Muscle layer of colon (tissue), 2 donors: ENCODE measurements around the gene ATOX1.
"Not testable (repeated sequence)": the region's sequence is repeated elsewhere in the genome, so short reads cannot be mapped to it uniquely, and the experiment has no call there.

ENCODE experiments used
- H3K27ac ChIP-seq: one replicate; pipeline ENCODE4 v1.7.0; 2013; ENCODE audit warnings: low read depth, mild to moderate bottlenecking, low read length, moderate library complexity
- H3K27me3 ChIP-seq, 2 donors: one replicate each; pipeline ENCODE4 v1.7.0; 2013; ENCODE audit warnings: low read length in 2 of 2, mild to moderate bottlenecking in 2 of 2; ENCODE audit not compliant: insufficient read depth in 2 of 2, control insufficient read depth in 1 of 2
- H3K36me3 ChIP-seq: one replicate; pipeline ENCODE4 v1.7.0; 2013; ENCODE audit warnings: mild to moderate bottlenecking, low read length; ENCODE audit not compliant: insufficient read depth
- H3K4me1 ChIP-seq: one replicate; pipeline ENCODE4 v1.7.0; 2013; ENCODE audit warnings: mild to moderate bottlenecking, low read length; ENCODE audit not compliant: insufficient read depth
- H3K4me3 ChIP-seq, 2 donors: one replicate each; pipeline ENCODE4 v1.7.0; 2013; ENCODE audit warnings: low read length in 2 of 2, low read depth in 1 of 2, mild to moderate bottlenecking in 1 of 2, moderate library complexity in 1 of 2
- H3K9ac ChIP-seq: one replicate; pipeline ENCODE4 v1.7.0; 2013; ENCODE audit warnings: low read length
- H3K9me3 ChIP-seq: one replicate; pipeline ENCODE4 v1.7.0; 2013; ENCODE audit warnings: mild to moderate bottlenecking, low read length
- donor health status: abdominal sarcoma.
- donor health status: Adenocarcinoma of cecum.

ATOX1 gene

GRCh38 chr5:151758430-151759241 is at the start of gene ATOX1:
TSS of gene ATOX1 (minus strand) at chr5:151758631. CDS start at chr5:151758551, 80 bp downstream.
- Histone ChIP-seq H3K4me3 (peak within 1 kb of the TSS; percentile 75 to 92), H3K27me3 (no peaks in the 10 kb centered on the region), H3K36me3 (no peaks in the 10 kb centered on the region), H3K4me1 (peaks cover 21% of the 10 kb centered on the region), H3K9ac (peak within 1 kb of the TSS; percentile 91), H3K27ac (peak within 1 kb of the TSS; percentile 87), H3K9me3 (no peaks in the 10 kb centered on the region)

- Histone ChIP-seq H3K9me3 (no peaks in the 10 kb centered on the region), H3K4me3 (no peak overlapping the region), H3K36me3 (peaks cover 37% of the 10 kb centered on the region), H3K27me3 (no peaks in the 10 kb centered on the region), H3K4me1 (no peaks in the 10 kb centered on the region), H3K9ac (no peak overlapping the region), H3K27ac (no peak overlapping the region)
These were observed 47.2 kb upstream of the ATOX1 start for GRCh38 chr5:151805414-151806223.

GRCh38 chr5:151800532-151800931 is 42.1 kb upstream of the ATOX1 start:
- no peaks in the 10 kb centered on the region for H3K9me3 ChIP-seq
- H3K27me3 ChIP-seq: no peaks in the 10 kb centered on the region
- no peak overlapping the region for H3K27ac ChIP-seq
- H3K9ac ChIP-seq: no peak overlapping the region
- H3K4me3 ChIP-seq: no peak overlapping the region
- H3K4me1 ChIP-seq: no peaks in the 10 kb centered on the region
- peaks cover 58% of the 10 kb centered on the region for H3K36me3 ChIP-seq

GRCh38 chr5:151799407-151799806 is 41.0 kb upstream of the ATOX1 start:
- no peak overlapping the region for H3K4me3 ChIP-seq
- no peaks in the 10 kb centered on the region for H3K27me3 ChIP-seq
- H3K36me3 ChIP-seq: peaks cover 66% of the 10 kb centered on the region
- H3K4me1 ChIP-seq: no peaks in the 10 kb centered on the region
- H3K9ac ChIP-seq: no peak overlapping the region
- H3K27ac ChIP-seq: no peak overlapping the region
- H3K9me3 ChIP-seq: no peaks in the 10 kb centered on the region

- Histone ChIP-seq H3K4me1 (no peaks in the 10 kb centered on the region), H3K36me3 (peaks cover 66% of the 10 kb centered on the region), H3K9me3 (no peaks in the 10 kb centered on the region), H3K27me3 (no peaks in the 10 kb centered on the region), H3K27ac (no peak overlapping the region), H3K9ac (no peak overlapping the region), H3K4me3 (no peak overlapping the region)
These were observed 40.2 kb upstream of the ATOX1 start for GRCh38 chr5:151798674-151799073.

GRCh38 chr5:151795426-151795825 is 37.0 kb upstream of the ATOX1 start:
- Histone ChIP-seq H3K4me3 (no peak overlapping the region), H3K27ac (no peak overlapping the region), H3K36me3 (peaks cover 69% of the 10 kb centered on the region), H3K27me3 (no peaks in the 10 kb centered on the region), H3K4me1 (no peaks in the 10 kb centered on the region), H3K9ac (no peak overlapping the region), H3K9me3 (no peaks in the 10 kb centered on the region)

- Histone ChIP-seq H3K36me3 (peaks cover 49% of the 10 kb centered on the region), H3K4me3 (no peak overlapping the region), H3K9ac (no peak overlapping the region)
These were observed 34.9 kb upstream of the ATOX1 start for GRCh38 chr5:151793358-151793757.

GRCh38 chr5:151787817-151788216 is 29.4 kb upstream of the ATOX1 start:
- no peaks in the 10 kb centered on the region for H3K9me3 ChIP-seq
- peaks cover 19% of the 10 kb centered on the region for H3K36me3 ChIP-seq
- no peak overlapping the region for H3K9ac ChIP-seq
- no peak overlapping the region for H3K27ac ChIP-seq
- peaks cover 8% of the 10 kb centered on the region for H3K4me1 ChIP-seq
- no peaks in the 10 kb centered on the region for H3K27me3 ChIP-seq
- no peak overlapping the region for H3K4me3 ChIP-seq

More at GRCh38 chr5:151793358-151793757, 34.9 kb upstream of the ATOX1 start:
- H3K9me3 ChIP-seq: no peaks in the 10 kb centered on the region
- no peaks in the 10 kb centered on the region for H3K4me1 ChIP-seq
- no peak overlapping the region for H3K27ac ChIP-seq
- no peaks in the 10 kb centered on the region for H3K27me3 ChIP-seq

GRCh38 chr5:151786468-151786867 is 28.0 kb upstream of the ATOX1 start:
- Histone ChIP-seq H3K27ac (no peak overlapping the region), H3K9me3 (no peaks in the 10 kb centered on the region), H3K36me3 (peaks cover 8% of the 10 kb centered on the region), H3K9ac (no peak overlapping the region), H3K27me3 (no peaks in the 10 kb centered on the region), H3K4me1 (peaks cover 16% of the 10 kb centered on the region), H3K4me3 (no peak overlapping the region)

GRCh38 chr5:151784141-151784540 is 25.7 kb upstream of the ATOX1 start:
- H3K27me3 ChIP-seq: no peaks in the 10 kb centered on the region
- H3K36me3 ChIP-seq: no peaks in the 10 kb centered on the region
- H3K4me1 ChIP-seq: peaks cover 29% of the 10 kb centered on the region
- H3K27ac ChIP-seq: no peak overlapping the region
- no peak overlapping the region for H3K4me3 ChIP-seq
- H3K9ac ChIP-seq: no peak overlapping the region
- no peaks in the 10 kb centered on the region for H3K9me3 ChIP-seq

GRCh38 chr5:151783664-151784063 is 25.2 kb upstream of the ATOX1 start:
- not testable (repeated sequence) for H3K9ac ChIP-seq, H3K36me3 ChIP-seq, H3K4me3 ChIP-seq, H3K27me3 ChIP-seq, H3K27ac ChIP-seq, H3K9me3 ChIP-seq
- H3K4me1 ChIP-seq: peaks cover 31% of the 10 kb centered on the region
